Measurements from ENCODE around the gene VIT. TPM values are rescaled to one million over a fixed set of nuclear protein-coding genes. Genes with fewer than 3 reads are reported as not detected.

Gene VIT, protein sequence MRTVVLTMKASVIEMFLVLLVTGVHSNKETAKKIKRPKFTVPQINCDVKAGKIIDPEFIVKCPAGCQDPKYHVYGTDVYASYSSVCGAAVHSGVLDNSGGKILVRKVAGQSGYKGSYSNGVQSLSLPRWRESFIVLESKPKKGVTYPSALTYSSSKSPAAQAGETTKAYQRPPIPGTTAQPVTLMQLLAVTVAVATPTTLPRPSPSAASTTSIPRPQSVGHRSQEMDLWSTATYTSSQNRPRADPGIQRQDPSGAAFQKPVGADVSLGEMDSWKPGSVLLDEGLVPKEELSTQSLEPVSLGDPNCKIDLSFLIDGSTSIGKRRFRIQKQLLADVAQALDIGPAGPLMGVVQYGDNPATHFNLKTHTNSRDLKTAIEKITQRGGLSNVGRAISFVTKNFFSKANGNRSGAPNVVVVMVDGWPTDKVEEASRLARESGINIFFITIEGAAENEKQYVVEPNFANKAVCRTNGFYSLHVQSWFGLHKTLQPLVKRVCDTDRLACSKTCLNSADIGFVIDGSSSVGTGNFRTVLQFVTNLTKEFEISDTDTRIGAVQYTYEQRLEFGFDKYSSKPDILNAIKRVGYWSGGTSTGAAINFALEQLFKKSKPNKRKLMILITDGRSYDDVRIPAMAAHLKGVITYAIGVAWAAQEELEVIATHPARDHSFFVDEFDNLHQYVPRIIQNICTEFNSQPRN
- total RNA-seq (2014; rRNA removed; shearing (Covaris generic); ENCODE audit: low replicate concordance): not detected in 2 replicates

DNA sequence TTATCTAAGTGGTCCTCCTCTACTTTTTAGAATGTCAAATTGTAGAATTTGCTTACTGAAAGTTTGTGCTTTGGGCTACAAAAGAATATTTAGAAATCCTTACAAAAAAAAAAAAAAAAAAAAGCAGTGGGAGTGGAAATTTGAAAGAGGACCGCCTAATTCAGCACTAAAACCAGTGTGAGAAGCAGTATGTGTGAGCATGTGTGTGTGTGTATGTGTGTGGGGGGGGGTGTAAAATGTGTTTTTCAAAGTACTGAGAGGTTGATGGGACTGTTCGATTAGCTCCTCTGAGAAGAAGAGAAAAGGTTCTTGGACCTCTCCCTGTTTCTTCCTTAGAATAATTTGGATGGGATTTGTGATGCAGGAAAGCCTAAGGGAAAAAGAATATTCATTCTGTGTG lies at the start of gene VIT:
Gene VIT, plus strand, starts transcription at position 175 of the 400 bp plus-strand sequence. CDS start 19,664 bp downstream, outside the sequence.
- Histone ChIP-seq H3K27ac (ENCODE audit: low read length) (no peak within 1 kb of the TSS), H2AFZ (ENCODE audit: low read length) (no peak within 1 kb of the TSS), H3K9ac (ENCODE audit: low read length) (no peak within 1 kb of the TSS), H3K4me1 (ENCODE audit: low read length) (no peaks in the 10 kb centered on the region), H3K79me2 (ENCODE audit: low read length) (no peaks in the 10 kb centered on the region), H4K20me1 (ENCODE audit: insufficient read depth, low read depth, low read length) (no peaks in the 10 kb centered on the region), H3K9me3 (ENCODE audit: low read length) (no peaks in the 10 kb centered on the region), H3K9me2 (replicated peaks; ENCODE audit: insufficient read depth, low read length) (no peaks in the 10 kb centered on the region), H3K27me3 (ENCODE audit: low read length) (no peaks in the 10 kb centered on the region), H3K36me3 (ENCODE audit: insufficient read depth, low read length) (no peaks in the 10 kb centered on the region), H3K4me2 (ENCODE audit: low read depth, low read length, poor library complexity, severe bottlenecking) (no peak within 1 kb of the TSS), H3K4me3 (ENCODE audit: low read length) (no peak within 1 kb of the TSS)
- no peak for DNase-seq

DNA sequence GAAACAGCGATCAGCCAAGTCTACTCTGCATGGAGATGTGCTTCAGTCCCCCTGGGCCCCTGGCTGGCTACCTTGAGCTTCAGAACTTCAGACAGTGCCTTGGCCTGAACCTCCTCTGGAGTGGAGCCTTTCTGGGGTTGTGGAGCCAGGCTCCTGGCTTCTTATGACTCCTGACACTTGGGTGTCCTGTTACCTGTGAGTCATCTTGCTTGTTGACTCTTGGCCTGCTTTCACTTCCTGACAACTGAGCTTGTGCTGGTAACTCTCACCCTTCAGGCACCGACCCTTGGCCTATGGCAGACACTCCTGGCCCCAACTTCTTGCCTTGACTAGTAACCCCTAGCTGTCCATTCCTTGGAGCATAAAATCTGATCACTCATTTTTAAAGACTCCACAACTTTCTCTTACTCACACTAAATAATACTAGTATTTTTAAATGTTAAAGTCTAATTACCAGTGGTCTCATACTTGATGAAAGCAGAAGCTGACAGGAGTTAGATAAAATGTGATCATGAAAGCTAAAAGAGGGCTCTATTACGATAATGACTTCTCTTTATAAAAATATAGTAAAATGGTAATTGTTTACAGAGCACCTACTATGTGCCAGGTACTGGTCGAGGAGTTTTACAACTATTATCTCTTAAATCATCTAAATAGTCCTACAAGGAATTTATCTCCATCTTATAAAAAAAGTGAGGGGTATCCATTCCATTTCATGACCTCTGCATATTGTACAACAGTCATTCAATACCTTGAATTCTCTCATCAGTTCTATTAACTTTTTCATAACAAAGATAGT lies 46.3 kb upstream of the VIT start:
- no peaks in the 10 kb centered on the region for H4K20me1 ChIP-seq (ENCODE audit: insufficient read depth, low read depth, low read length)
- H3K4me1 ChIP-seq (ENCODE audit: low read length): 0 out of 2 replicates have a peak, but pooled peaks cover 5% of the 10 kb centered on the region
- no peaks in the 10 kb centered on the region for H3K9me3 ChIP-seq (ENCODE audit: low read length)
- H3K27ac ChIP-seq (ENCODE audit: low read length): no peak overlapping the region
- no peaks in the 10 kb centered on the region for H3K9me2 ChIP-seq (replicated peaks; ENCODE audit: insufficient read depth, low read length)
- H3K9ac ChIP-seq (ENCODE audit: low read length): no peak overlapping the region
- DNase-seq: peak; percentile 57
- H3K4me2 ChIP-seq (ENCODE audit: low read depth, low read length, poor library complexity, severe bottlenecking): no peak overlapping the region
- H2AFZ ChIP-seq (ENCODE audit: low read length): no peak overlapping the region
- no peaks in the 10 kb centered on the region for H3K79me2 ChIP-seq (ENCODE audit: low read length)
- H3K36me3 ChIP-seq (ENCODE audit: insufficient read depth, low read length): no peaks in the 10 kb centered on the region
- no peaks in the 10 kb centered on the region for H3K27me3 ChIP-seq (ENCODE audit: low read length)
- H3K4me3 ChIP-seq (ENCODE audit: low read length): no peak overlapping the region

DNA sequence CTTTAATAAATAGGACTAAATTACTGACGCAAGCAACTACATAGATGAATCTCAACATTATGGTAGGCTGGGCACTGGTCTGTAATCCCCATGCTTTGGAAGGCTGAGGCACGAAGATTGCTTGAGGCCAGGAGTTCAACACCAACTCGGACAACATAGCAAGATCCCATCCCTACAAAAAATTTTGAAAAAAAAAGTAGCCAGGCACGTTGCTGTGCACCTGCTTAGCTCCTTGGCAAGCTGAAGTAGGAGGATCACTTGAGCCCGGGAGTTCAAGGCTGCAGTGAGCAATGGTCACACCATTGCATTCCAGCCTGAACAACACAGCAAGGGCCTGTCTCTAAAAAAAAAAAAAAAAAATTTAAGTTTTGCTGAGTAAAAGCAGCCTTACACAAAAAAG lies 43.4 kb upstream of the VIT start:
- Histone ChIP-seq H3K9ac (ENCODE audit: low read length) (no peak overlapping the region), H2AFZ (ENCODE audit: low read length) (no peak overlapping the region), H3K27me3 (ENCODE audit: low read length) (no peaks in the 10 kb centered on the region), H4K20me1 (ENCODE audit: insufficient read depth, low read depth, low read length) (no peaks in the 10 kb centered on the region), H3K79me2 (ENCODE audit: low read length) (no peaks in the 10 kb centered on the region), H3K27ac (ENCODE audit: low read length) (no peak overlapping the region), H3K9me2 (replicated peaks; ENCODE audit: insufficient read depth, low read length) (no peaks in the 10 kb centered on the region), H3K9me3 (ENCODE audit: low read length) (no peaks in the 10 kb centered on the region), H3K4me2 (ENCODE audit: low read depth, low read length, poor library complexity, severe bottlenecking) (no peak overlapping the region), H3K36me3 (ENCODE audit: insufficient read depth, low read length) (no peaks in the 10 kb centered on the region), H3K4me1 (ENCODE audit: low read length) (0 out of 2 replicates have a peak, but pooled peaks cover 5% of the 10 kb centered on the region), H3K4me3 (ENCODE audit: low read length) (no peak overlapping the region)
- no peak for DNase-seq

DNA sequence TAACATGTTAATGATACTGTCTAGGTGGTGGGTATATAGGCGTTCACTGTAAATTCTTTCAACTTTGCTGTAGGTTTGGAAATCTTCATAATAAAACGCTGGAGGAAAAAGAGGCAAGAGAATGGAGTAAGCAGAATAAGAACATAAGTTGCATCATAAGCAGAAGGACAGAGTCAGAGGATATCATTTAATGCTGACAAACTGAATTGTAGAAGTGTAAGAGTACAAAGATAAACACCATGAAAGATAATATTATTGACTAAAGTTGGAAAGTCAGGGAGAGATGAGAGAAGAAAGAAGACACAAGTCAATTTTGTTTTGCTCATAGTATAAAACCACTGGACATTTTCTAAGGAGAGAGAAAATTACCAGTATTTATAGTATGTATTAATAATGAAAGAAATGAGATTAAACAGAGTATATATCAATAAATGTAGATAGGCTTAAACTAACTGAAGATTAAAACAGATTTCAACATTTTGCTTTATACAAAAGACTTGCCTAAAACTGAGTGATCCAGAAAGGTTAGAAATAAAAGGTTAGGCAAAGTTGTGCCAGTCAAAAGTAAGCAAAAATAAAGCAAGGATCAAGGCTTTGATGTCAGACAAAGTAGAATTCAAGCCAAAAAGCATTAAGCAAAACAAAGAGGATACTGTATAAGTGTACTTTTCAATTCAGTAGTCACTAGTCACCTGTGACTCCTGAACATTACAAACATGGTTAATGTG lies 42.4 kb upstream of the VIT start:
- no peak overlapping the region for H3K4me3 ChIP-seq (ENCODE audit: low read length)
- H4K20me1 ChIP-seq (ENCODE audit: insufficient read depth, low read depth, low read length): no peaks in the 10 kb centered on the region
- H3K36me3 ChIP-seq (ENCODE audit: insufficient read depth, low read length): no peaks in the 10 kb centered on the region
- no peak overlapping the region for H3K4me2 ChIP-seq (ENCODE audit: low read depth, low read length, poor library complexity, severe bottlenecking)
- no peaks in the 10 kb centered on the region for H3K27me3 ChIP-seq (ENCODE audit: low read length)
- no peak overlapping the region for H3K27ac ChIP-seq (ENCODE audit: low read length)
- no peaks in the 10 kb centered on the region for H3K9me3 ChIP-seq (ENCODE audit: low read length)
- no peak overlapping the region for H2AFZ ChIP-seq (ENCODE audit: low read length)
- no peaks in the 10 kb centered on the region for H3K79me2 ChIP-seq (ENCODE audit: low read length)
- H3K9me2 ChIP-seq (replicated peaks; ENCODE audit: insufficient read depth, low read length): no peaks in the 10 kb centered on the region
- no peak for DNase-seq
- 0 out of 2 replicates have a peak, but pooled peaks cover 5% of the 10 kb centered on the region for H3K4me1 ChIP-seq (ENCODE audit: low read length)
- no peak overlapping the region for H3K9ac ChIP-seq (ENCODE audit: low read length)

DNA sequence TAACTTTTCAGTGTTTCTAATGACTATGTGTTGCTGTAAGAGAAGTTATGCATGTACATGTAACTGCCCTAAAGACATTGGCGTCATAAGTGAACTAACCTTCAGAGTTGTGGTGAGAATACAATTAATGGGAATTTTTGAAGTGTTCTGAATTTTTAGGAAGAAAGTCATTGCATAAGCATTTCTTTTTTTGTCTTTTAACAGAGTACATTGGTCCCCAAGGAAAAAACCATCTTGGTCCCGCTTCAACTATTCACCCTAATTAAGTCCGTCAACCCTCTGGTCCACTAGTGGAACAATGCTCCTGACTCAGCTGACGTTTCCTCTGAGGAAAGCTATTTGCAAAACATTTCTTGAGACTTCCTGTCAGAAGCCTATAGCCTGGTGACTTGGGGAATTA lies 41.1 kb upstream of the VIT start:
- Histone ChIP-seq H3K9me3 (ENCODE audit: low read length) (no peaks in the 10 kb centered on the region), H3K27ac (ENCODE audit: low read length) (no peak overlapping the region), H3K79me2 (ENCODE audit: low read length) (no peaks in the 10 kb centered on the region), H3K27me3 (ENCODE audit: low read length) (no peaks in the 10 kb centered on the region), H2AFZ (ENCODE audit: low read length) (no peak overlapping the region), H3K4me3 (ENCODE audit: low read length) (no peak overlapping the region), H3K36me3 (ENCODE audit: insufficient read depth, low read length) (no peaks in the 10 kb centered on the region), H3K4me1 (ENCODE audit: low read length) (no peaks in the 10 kb centered on the region), H3K9me2 (replicated peaks; ENCODE audit: insufficient read depth, low read length) (no peaks in the 10 kb centered on the region), H3K9ac (ENCODE audit: low read length) (no peak overlapping the region), H4K20me1 (ENCODE audit: insufficient read depth, low read depth, low read length) (no peaks in the 10 kb centered on the region), H3K4me2 (ENCODE audit: low read depth, low read length, poor library complexity, severe bottlenecking) (no peak overlapping the region)
- DNase-seq: no peak

DNA sequence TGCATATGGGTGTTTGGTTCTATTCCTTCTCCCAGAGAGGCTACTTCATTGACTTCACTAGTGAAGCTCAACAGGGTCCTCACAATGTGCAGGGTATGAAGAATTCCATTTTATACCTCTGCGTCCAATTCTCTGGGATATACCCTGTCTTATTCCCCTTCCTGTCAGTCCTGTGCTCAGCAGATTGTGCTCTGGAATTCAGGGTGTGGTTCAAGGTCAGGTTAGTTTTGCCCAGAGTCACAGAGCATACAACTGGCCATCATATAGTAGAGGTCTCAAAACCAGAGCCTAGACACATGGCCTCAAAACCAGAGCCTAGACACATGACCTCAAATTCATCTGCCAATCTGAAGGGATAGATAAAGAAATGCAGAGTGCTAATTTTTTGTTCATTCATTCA lies 38.8 kb upstream of the VIT start:
- no peak for DNase-seq
- Histone ChIP-seq H3K27ac (ENCODE audit: low read length) (no peak overlapping the region), H3K4me2 (ENCODE audit: low read depth, low read length, poor library complexity, severe bottlenecking) (no peak overlapping the region), H3K9me3 (ENCODE audit: low read length) (no peaks in the 10 kb centered on the region), H3K36me3 (ENCODE audit: insufficient read depth, low read length) (no peaks in the 10 kb centered on the region), H2AFZ (ENCODE audit: low read length) (no peak overlapping the region), H3K4me3 (ENCODE audit: low read length) (no peak overlapping the region), H4K20me1 (ENCODE audit: insufficient read depth, low read depth, low read length) (no peaks in the 10 kb centered on the region), H3K27me3 (ENCODE audit: low read length) (no peaks in the 10 kb centered on the region), H3K79me2 (ENCODE audit: low read length) (no peaks in the 10 kb centered on the region), H3K4me1 (ENCODE audit: low read length) (no peaks in the 10 kb centered on the region), H3K9ac (ENCODE audit: low read length) (no peak overlapping the region), H3K9me2 (replicated peaks; ENCODE audit: insufficient read depth, low read length) (no peaks in the 10 kb centered on the region)

DNA sequence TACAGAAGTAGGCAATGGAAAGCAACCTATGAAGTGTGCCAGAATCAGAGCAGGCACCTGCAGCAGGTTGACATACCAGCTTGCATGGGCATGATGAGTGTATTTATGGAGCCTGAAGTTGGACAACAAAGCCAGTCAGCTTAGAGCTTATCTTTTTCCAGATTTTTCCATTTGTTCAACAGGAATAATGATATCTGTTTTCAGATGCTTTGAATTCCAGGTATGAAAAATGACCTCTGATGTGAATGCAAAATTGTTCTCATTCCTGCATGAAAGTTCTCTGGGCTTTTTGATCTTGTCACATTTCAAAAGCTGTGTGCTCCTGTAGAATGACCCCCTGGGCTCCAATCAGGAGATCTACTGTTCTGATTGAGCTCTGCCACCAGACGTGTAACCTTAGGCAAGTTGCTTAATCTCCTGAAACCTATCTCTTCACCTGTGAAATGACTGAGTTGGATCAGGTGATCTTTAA lies 38.2 kb upstream of the VIT start:
- Histone ChIP-seq H4K20me1 (ENCODE audit: insufficient read depth, low read depth, low read length) (no peaks in the 10 kb centered on the region), H3K9me2 (replicated peaks; ENCODE audit: insufficient read depth, low read length) (no peaks in the 10 kb centered on the region), H3K9me3 (ENCODE audit: low read length) (no peaks in the 10 kb centered on the region), H3K4me1 (ENCODE audit: low read length) (no peaks in the 10 kb centered on the region), H3K4me3 (ENCODE audit: low read length) (no peak overlapping the region), H2AFZ (ENCODE audit: low read length) (no peak overlapping the region), H3K36me3 (ENCODE audit: insufficient read depth, low read length) (no peaks in the 10 kb centered on the region), H3K79me2 (ENCODE audit: low read length) (no peaks in the 10 kb centered on the region), H3K27me3 (ENCODE audit: low read length) (no peaks in the 10 kb centered on the region), H3K9ac (ENCODE audit: low read length) (no peak overlapping the region), H3K4me2 (ENCODE audit: low read depth, low read length, poor library complexity, severe bottlenecking) (no peak overlapping the region), H3K27ac (ENCODE audit: low read length) (no peak overlapping the region)
- no peak for DNase-seq

Measured in Karpas-422 (cell line).